HG03175 (cell line): ENCODE measurements around the gene NIPAL4.
"Not testable (repeated sequence)": the region's sequence is repeated elsewhere in the genome, so short reads cannot be mapped to it uniquely, and the experiment has no call there.

Source experiments
- ATAC-seq: cut with Tn5 transposase; IDR thresholded peaks from one replicate; pipeline ENCODE4 v1.9.1; 2021; ENCODE audit warnings: mild to moderate bottlenecking, moderate library complexity; ENCODE audit not compliant: unreplicated experiment

Gene NIPAL4

GRCh38 chr5:157459715-157460599 lies at the start of gene NIPAL4:
Gene NIPAL4, plus strand, starts transcription at chr5:157460213. Its CDS starts 108 bp downstream, at chr5:157460321.
- ATAC-seq, result no peak

GRCh38 chr5:157415838-157416237 lies 44.2 kb upstream of the NIPAL4 start:
- ATAC-seq, result no peak

GRCh38 chr5:157419521-157419920 lies 40.5 kb upstream of the NIPAL4 start:
- not testable (repeated sequence) for ATAC-seq

GRCh38 chr5:157429920-157430319 lies 30.1 kb upstream of the NIPAL4 start:
- not testable (repeated sequence) for ATAC-seq

GRCh38 chr5:157431544-157432200 lies 28.3 kb upstream of the NIPAL4 start:
- ATAC-seq, result peak; percentile 79

- ATAC-seq, result no peak
Observed at GRCh38 chr5:157434096-157434495, 25.9 kb upstream of the NIPAL4 start.

GRCh38 chr5:157443041-157443549 lies 16.9 kb upstream of the NIPAL4 start:
- ATAC-seq, result no peak

GRCh38 chr5:157444224-157444623 lies 15.8 kb upstream of the NIPAL4 start:
- no peak for ATAC-seq

- no peak for ATAC-seq
Observed at GRCh38 chr5:157445745-157446411, 14.1 kb upstream of the NIPAL4 start.

GRCh38 chr5:157446412-157446935 lies 13.5 kb upstream of the NIPAL4 start:
- ATAC-seq, result no peak

GRCh38 chr5:157447201-157447637 lies 12.8 kb upstream of the NIPAL4 start:
- no peak for ATAC-seq

GRCh38 chr5:157449011-157449723 lies 10.8 kb upstream of the NIPAL4 start:
- no peak for ATAC-seq

- ATAC-seq, result no peak
Observed at GRCh38 chr5:157450024-157450423, 10.0 kb upstream of the NIPAL4 start.

- ATAC-seq, result no peak
Observed at GRCh38 chr5:157451806-157452205, 8.2 kb upstream of the NIPAL4 start.

GRCh38 chr5:157454273-157454672 lies 5.7 kb upstream of the NIPAL4 start:
- no peak for ATAC-seq

- ATAC-seq, result no peak
Observed at GRCh38 chr5:157455057-157455456, 5.0 kb upstream of the NIPAL4 start.

- no peak for ATAC-seq
Observed at GRCh38 chr5:157456301-157456700, 3.7 kb upstream of the NIPAL4 start.

- no peak for ATAC-seq
Observed at GRCh38 chr5:157457391-157457790, 2.6 kb upstream of the NIPAL4 start.

GRCh38 chr5:157458835-157459234 lies 1.2 kb upstream of the NIPAL4 start:
- ATAC-seq, result no peak
